ENCODE data around the gene SDF4.

Gene SDF4

GRCh38 chr1:1228596-1229321 lies 3.0 kb downstream of the SDF4 start:
- DNase-seq (ENCODE audit: low spot score), result no peak

GRCh38 chr1:1228187-1228586 lies 3.6 kb downstream of the SDF4 start:
- DNase-seq (ENCODE audit: low spot score), result no peak

- no peak for DNase-seq (ENCODE audit: low spot score)
These were observed 4.4 kb downstream of the SDF4 start for GRCh38 chr1:1227386-1227785.

- DNase-seq (ENCODE audit: low spot score), result no peak
These were observed 5.0 kb downstream of the SDF4 start for GRCh38 chr1:1226566-1227362.

GRCh38 chr1:1225913-1226312 lies 5.9 kb downstream of the SDF4 start:
- no peak for DNase-seq (ENCODE audit: low spot score)

GRCh38 chr1:1225238-1225845 lies 6.5 kb downstream of the SDF4 start:
- no peak for DNase-seq (ENCODE audit: low spot score)

- DNase-seq (ENCODE audit: low spot score), result no peak
These were observed 7.9 kb downstream of the SDF4 start for GRCh38 chr1:1223891-1224290.

GRCh38 chr1:1223321-1223720 lies 8.5 kb downstream of the SDF4 start:
- DNase-seq (ENCODE audit: low spot score), result no peak

GRCh38 chr1:1222575-1223225 lies 9.1 kb downstream of the SDF4 start:
- no peak for DNase-seq (ENCODE audit: low spot score)

- DNase-seq (ENCODE audit: low spot score), result no peak
These were observed 9.8 kb downstream of the SDF4 start for GRCh38 chr1:1221887-1222574.

GRCh38 chr1:1220197-1220596 lies 11.6 kb downstream of the SDF4 start:
- DNase-seq (ENCODE audit: low spot score), result no peak

GRCh38 chr1:1219341-1219740 lies 12.5 kb downstream of the SDF4 start:
- no peak for DNase-seq (ENCODE audit: low spot score)

GRCh38 chr1:1218524-1219200 lies 13.1 kb downstream of the SDF4 start:
- no peak for DNase-seq (ENCODE audit: low spot score)

- no peak for DNase-seq (ENCODE audit: low spot score)
These were observed 13.9 kb downstream of the SDF4 start for GRCh38 chr1:1217621-1218523.

GRCh38 chr1:1216770-1217620 lies 14.8 kb downstream of the SDF4 start:
- no peak for DNase-seq (ENCODE audit: low spot score)

GRCh38 chr1:1215881-1216605 lies 15.8 kb downstream of the SDF4 start:
- DNase-seq (ENCODE audit: low spot score), result no peak

GRCh38 chr1:1215080-1215676 lies 16.6 kb downstream of the SDF4 start:
- DNase-seq (ENCODE audit: low spot score), result no peak

All from AG08395 (cell line).